Measurements from ENCODE around the gene PDE4D. TPM values are rescaled to one million over a fixed set of nuclear protein-coding genes. Genes with fewer than 3 reads are reported as not detected.
A peak's percentile ranks its signal among the peaks of the same experiment; 100 is the strongest.
"Not testable (repeated sequence)": the region's sequence is repeated elsewhere in the genome, so short reads cannot be mapped to it uniquely, and the experiment has no call there.

Gene PDE4D
- total RNA-seq, 1 experiment from 2014 or later: 4.9 TPM

DNA sequence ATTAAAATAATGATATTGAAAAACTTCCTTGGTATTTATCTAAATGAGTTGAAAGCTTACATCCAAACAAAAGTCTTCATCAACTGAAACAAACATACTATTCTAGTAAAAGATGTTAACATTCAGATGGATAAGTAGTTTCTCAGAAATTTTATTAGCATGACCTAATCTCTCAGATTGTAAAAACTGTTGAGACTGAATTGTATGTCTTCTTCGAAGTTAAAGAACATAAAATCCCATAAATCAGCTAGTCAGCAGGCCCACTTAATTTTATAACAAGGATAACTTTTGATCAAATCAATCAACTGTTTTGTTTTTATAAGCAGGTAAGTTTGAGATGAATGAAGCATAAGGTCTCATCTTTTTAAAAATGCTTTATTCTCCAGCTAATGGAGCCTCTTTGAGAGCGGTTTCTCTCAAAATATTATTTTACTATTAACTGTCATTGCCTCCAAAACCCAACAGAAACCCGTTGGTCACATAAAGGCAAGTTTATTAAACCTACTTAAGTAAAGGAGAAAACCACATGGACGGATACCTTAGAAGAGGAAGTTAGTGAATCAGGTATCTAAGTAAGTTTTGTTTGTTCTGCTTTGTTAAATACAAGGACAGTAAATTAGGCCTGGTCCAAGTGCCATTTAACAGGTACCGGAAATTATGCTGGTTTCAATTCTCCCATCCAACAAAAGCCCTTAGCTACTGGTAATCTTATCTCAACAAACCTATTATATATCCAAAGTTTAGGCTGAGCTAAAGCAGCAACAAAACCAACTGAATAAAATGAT lies 457.0 kb downstream of the PDE4D start:
- DNase-seq (ENCODE audit: low spot score): no peak
- in situ Hi-C loops (cut with HindIII; ENCODE audit: low sequenced_read_pairs): no loop called here

DNA sequence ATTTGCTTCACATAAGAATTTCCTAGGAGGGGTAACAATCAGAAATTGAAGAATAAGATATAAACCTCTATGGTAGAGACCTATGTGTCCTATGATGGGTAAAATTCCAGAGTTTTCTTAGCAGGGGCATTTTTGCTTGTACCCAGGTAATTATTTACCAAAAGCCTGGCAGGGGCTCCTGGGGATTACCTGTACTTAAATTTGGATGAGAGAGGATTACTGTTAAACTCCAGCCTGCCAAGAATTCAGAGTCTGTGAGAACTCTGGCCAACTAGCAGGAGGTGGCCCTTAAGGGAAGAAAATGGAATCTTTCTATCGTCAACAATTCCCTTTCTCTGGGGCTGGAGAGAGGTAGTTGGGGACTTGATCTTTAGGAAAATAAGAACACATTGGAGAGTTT lies 460.4 kb downstream of the PDE4D start:
- DNase-seq (ENCODE audit: low spot score): peak; percentile 6
- in situ Hi-C loops (cut with HindIII; ENCODE audit: low sequenced_read_pairs): no loop called here

DNA sequence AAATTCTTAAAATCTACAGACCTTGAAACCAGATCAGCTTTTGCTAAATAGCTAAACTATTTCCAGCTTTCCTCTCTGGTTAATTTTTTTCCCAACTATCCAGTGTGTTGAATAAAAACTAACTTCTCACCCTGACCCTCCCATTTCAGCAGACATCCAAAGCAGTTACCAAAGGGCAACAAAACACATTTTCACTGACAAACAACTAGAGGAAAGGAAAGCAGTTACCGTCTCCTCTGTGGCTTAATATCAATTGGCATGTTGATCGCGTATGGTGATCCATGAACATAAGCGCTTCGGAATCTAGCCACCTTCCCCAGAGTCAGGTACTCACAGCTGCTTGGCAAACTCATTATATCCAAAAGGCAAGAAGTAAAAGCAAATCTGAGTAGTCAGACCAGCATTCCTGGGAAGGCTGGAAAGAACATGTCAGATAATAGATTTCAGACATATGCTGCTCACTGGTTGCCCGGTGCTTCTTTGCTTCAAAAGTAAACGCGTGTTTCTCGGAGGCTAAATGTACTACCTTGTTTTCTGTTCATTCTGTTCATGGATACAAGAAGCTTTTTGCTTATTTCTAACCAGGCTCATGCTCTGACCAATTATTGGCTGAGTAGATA lies 463.4 kb downstream of the PDE4D start:
- in situ Hi-C loops (cut with HindIII; ENCODE audit: low sequenced_read_pairs): no loop called here

DNA sequence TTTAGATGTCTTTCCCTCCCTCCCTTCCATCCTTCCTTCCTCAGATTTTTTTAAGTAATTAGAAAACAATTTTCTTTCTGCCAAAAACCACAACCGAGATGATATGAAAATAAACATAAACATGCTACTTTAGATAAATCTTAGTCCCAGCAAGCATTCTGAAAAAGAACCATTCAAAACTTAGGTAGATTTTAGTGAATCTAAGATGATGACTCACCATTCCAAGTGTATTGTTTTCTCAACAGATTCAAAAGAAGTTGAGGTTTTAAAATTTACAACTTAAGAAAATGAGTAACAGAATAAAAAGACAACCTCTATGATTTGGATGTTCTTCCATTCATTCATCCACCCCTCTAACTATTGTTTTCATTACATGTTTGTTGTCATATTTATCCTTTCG lies 465.1 kb downstream of the PDE4D start:
- no peak for DNase-seq (ENCODE audit: low spot score)
- in situ Hi-C loops (cut with HindIII; ENCODE audit: low sequenced_read_pairs): no loop called here

More for the DNA sequence above, 463.4 kb downstream of the PDE4D start:
- DNase-seq (ENCODE audit: low spot score): no peak

DNA sequence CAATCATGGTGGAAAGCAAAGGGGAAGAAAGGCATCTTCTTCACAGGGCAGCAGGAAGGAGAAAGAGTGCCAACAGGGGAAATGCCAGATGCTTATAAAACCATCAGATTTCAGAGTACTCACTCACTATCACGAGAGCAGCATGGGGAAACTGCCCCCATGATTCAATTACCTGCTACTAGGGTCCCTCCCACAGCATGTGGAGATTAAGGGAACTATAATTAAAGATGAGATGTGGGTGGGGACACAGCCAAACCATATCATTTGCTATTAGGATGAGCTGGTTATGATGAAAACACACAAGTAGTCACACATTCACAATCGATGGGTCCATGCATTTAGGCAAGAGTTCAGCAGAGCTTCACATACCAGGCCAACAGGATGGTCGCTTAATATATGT lies 469.0 kb downstream of the PDE4D start:
- DNase-seq (ENCODE audit: low spot score): no peak
- in situ Hi-C loops (cut with HindIII; ENCODE audit: low sequenced_read_pairs): no loop called here

DNA sequence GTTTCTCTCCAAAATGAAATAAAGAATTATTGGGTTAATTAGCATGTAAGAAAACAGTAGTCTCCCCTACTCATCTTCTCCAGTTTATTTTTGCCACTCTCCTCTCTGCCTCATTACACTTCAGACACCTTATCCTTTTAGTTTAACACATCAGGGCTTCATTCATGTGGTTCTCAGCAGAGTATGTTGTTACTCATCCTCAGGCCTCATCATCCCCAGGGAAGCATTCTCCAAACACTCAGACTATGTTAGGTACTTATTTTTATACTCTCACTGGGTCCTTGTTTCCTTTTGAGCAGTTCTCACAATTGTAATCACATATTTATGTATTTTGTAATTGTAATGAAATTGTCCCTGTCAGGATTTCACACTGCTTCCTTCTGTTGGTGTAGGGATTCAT lies 470.5 kb downstream of the PDE4D start:
- DNase-seq (ENCODE audit: low spot score): no peak

DNA sequence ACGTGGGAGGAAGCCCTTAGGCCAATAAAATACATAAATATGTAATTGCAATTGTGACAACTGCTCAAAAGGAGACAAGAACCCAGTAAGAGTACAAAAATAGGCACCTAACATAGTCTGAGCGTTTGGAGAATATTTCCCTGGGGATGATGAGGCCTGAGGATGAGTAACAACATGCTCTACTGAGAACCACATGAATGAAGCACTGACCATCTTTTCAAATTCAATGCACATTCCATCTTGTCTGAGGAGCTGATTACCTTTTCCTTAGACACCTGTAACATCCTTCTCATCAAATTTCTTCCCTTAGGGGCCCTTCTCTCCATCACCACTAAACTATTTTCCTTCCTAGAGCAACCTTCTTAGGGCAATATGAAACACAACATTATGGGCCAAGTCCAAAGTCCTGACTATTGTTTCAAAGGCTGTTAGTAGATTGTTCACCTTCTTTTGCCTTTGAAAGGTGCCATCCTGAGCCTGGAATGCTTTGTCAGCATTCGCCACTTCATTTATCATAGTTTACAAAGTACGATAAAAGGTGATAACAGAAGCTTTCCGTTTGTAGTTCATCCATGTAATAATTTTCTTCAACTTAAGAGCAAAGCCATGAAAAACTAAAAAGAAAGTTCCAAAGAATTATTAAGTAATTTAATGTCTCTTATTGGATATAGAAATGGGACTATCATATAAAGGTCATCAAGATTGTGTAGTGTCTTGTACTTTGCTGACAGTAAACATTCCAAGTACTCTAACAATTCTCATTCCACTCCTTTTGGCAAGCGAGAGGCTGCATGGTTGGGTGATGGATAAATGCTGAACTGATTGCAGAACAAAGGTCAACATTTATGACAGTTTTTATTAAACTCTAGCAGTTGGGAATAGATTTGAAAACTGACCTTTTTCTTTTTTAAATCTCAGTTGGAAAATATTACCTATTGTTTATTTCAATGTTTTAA lies 471.3 kb downstream of the PDE4D start:
- DNase-seq (ENCODE audit: low spot score): no peak
- in situ Hi-C loops (cut with HindIII; ENCODE audit: low sequenced_read_pairs): no loop called here

More for the DNA sequence above, 470.5 kb downstream of the PDE4D start:
- in situ Hi-C loops (cut with HindIII; ENCODE audit: low sequenced_read_pairs): no loop called here

DNA sequence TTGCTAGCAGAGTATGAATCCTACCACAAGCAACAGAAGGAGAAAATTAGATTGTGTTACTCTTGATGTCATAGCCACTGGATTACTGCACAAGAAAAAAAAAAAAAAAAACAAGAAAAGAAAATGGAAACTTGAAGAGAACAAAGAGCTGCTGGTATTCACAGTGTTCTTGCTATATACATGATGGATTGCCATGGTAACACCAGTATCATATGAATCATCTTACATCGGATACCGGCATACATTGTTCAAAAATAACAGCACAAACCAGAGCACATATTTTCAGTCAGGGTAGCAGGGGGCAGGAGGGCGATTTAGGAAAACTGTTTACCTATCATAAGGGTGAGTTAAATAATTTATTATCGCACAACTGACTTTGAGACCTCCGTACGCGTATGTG lies 472.9 kb downstream of the PDE4D start:
- in situ Hi-C loops (cut with HindIII; ENCODE audit: low sequenced_read_pairs): no loop called here
- DNase-seq (ENCODE audit: low spot score): no peak

DNA sequence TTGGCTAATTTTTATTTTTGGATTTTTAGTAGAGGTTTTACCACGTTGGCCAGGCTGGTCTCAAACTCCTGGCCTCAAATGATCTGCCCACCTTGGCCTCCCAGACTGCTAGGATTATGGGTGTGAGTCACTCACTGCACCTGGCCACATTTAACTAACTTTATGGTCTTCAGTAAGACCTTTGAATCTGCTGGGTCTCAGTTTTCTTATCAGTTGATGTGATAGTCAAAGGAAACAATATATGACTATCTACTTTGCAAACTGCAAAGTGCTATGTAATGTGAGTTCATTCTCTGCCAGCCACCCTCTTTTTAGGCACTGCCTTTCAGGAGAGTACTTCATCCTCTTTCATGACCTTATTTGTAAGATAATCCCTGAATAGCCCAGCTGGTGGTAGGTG lies 474.7 kb downstream of the PDE4D start:
- in situ Hi-C loops (cut with HindIII; ENCODE audit: low sequenced_read_pairs): no loop called here

DNA sequence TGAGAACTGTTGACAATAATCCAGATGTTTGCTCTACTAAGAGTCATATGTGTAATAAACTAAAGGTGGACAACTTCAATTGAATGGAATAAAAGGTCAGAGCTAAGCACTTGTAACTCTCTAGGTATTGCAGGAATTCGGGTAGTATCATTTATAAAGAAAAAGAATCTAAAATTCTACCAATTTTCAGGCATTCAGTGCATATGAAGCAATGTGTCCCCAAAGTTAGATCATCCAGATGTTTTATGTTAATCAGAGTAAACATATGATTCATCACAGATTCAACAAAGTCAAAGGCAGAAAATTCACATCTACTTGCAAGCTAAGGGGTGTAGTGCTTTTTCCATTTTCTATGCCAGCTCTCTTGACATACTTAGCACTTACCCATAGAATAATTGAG lies 477.1 kb downstream of the PDE4D start:
- in situ Hi-C loops (cut with HindIII; ENCODE audit: low sequenced_read_pairs): no loop called here

More for the DNA sequence above, 474.7 kb downstream of the PDE4D start:
- DNase-seq (ENCODE audit: low spot score): no peak

DNA sequence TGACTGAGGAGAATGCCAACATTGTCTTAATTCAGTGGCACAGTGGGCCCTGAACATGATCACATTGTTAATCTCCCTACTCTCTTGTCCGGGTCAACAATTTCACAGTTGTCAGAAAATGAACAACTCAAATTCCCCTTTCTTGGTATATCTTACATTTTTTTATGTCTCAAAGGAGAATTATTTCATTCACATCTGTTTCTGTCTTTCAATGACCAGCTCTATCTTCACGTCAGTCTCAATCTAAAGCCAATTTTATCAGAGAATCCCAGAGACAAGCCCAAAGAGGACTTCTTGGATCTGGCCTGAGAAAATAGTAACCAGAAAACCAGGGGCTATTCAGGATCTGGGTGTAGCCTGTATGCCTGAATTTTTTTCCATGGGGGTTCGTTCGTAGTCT lies 477.5 kb downstream of the PDE4D start:
- no peak for DNase-seq (ENCODE audit: low spot score)
- in situ Hi-C loops (cut with HindIII; ENCODE audit: low sequenced_read_pairs): no loop called here

More for the DNA sequence above, 477.1 kb downstream of the PDE4D start:
- no peak for DNase-seq (ENCODE audit: low spot score)

DNA sequence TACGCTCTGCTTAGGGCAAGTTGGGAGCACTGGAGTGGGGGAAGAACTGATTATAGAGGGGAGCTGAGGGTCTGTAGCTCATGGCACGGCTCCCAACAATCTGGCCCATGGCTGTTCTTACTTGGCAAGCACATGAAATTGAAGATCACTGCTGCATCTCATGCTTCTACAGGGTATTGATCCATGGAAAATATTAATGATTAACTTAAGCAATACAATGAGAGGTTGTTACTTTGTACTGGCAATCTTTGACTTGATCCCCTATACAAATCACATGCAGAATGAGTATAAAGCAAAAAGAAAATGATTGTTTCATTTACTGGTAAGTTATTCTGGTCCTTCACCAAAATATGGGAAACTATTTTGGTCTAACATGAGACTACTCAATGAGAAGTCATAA lies 481.1 kb downstream of the PDE4D start:
- DNase-seq (ENCODE audit: low spot score): no peak
- in situ Hi-C loops (cut with HindIII; ENCODE audit: low sequenced_read_pairs): no loop called here

DNA sequence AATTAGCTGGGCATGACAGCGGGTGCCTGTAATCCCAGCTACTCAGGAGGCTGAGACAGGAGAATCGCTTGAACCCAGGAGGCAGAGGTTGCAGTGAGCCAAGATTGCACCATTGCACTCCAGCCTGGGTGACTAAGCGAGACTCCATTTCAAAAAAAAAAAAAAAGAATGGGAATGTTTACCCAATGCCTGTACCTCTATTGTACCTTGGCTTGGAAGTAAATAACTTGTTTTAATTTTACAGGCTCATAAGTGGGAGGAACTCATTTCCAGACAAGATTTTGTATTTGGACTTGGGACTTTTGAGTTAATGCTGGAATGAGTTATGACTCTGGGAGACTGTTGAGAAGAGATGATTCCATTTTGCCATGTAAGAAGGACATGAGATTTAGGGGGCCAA lies 484.5 kb downstream of the PDE4D start:
- in situ Hi-C loops (cut with HindIII; ENCODE audit: low sequenced_read_pairs); DNase-seq (ENCODE audit: low spot score): not testable (repeated sequence)

DNA sequence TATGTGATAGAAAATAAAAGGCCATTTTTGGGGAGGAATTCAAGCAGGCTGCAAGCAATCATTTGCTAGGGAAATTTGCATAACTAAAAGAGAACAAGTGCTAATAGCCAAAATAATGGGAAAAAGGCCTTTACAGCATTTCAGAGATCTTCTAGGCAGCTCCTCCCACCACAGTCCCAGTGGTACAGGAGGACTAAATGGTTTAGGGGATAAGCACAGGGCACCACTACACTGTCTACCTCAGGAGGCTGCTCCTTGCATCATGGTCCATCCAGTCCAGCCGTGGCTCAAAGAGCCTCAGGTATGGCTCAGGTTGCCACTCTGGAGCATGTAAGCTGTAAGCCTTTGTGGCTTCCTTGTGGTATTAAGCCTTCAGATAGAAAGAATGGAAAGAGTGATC lies 485.6 kb downstream of the PDE4D start:
- in situ Hi-C loops (cut with HindIII; ENCODE audit: low sequenced_read_pairs): no loop called here
- DNase-seq (ENCODE audit: low spot score): no peak

DNA sequence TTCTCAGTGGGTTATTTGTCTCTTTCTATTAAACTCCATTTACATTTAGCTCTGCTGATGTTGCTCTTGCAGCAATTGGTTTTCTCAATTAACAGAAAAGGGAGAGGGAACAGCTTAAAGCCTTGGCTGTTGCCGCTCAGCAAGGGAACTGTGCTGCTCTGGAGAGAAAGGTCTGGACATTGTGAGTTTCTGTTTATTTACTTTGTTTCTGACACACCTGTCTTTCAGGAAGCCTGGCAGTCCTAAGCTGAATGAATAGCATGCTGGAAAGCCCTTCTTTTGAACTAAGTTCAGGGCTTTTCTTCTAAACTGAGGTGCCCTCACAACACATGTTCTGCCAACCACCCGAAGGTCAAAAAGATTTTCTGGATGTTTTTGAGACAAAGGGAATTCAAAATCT lies 491.9 kb downstream of the PDE4D start:
- no peak for DNase-seq (ENCODE audit: low spot score)

DNA sequence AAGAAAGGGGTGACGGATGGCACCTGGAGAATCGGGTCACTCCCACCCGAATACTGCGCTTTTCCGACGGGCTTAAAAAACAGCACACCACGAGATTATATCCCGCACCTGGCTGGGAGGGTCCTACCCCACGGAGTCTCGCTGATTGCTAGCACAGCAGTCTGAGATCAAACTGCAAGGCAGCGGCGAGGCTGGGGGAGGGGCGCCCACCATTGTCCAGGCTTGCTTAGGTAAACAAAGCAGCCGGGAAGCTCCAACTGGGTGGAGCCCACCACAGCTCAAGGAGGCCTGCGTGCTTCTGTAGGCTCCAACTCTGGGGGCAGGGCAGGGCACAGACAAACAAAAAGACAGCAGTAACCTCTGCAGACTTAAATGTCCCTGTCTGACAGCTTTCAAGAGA lies 498.6 kb downstream of the PDE4D start:
- in situ Hi-C loops (cut with HindIII; ENCODE audit: low sequenced_read_pairs); DNase-seq (ENCODE audit: low spot score): not testable (repeated sequence)

More for the DNA sequence above, 491.9 kb downstream of the PDE4D start:
- in situ Hi-C loops (cut with HindIII; ENCODE audit: low sequenced_read_pairs): no loop called here

DNA sequence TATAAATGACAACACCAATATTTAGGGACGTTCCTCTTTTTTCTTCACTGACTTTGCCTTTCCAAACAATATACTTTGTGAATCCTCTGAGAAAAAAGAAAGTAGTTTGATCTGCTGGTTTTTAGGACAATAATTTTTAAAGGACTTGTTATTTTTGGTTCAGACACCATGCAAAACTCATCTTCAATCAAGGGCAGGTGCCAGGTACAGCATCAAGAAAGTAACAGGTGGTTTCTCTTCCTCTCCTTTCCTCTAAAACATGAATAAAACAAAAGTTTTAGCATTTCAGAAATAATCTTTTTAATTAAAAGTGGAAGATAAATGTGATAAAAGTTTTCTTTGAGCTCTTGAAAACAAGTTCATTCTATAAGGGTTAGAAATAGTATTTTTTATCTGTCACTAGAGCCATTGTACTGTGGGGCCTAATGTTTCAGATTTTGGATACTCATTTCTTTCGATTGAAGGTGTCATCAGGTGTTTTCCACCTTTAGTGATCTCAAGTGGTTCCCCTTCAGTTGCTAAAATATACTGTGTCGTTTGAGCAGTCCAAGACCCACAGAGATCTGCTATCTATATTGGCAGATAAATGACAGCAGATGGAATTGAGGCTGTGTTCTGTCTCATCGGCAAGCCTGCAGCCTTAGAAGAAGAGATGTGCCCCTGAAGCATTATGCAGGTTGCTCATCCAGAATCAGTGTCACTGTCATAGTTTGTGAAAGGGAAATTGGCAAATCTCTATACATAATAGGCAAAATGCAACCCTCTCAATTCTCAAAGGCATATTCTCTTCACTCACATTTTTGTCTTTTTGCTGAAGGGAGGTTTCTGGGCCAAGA lies 499.7 kb downstream of the PDE4D start:
- peak; percentile 20 for DNase-seq (ENCODE audit: low spot score)
- in situ Hi-C loops (cut with HindIII; ENCODE audit: low sequenced_read_pairs): no loop called here

DNA sequence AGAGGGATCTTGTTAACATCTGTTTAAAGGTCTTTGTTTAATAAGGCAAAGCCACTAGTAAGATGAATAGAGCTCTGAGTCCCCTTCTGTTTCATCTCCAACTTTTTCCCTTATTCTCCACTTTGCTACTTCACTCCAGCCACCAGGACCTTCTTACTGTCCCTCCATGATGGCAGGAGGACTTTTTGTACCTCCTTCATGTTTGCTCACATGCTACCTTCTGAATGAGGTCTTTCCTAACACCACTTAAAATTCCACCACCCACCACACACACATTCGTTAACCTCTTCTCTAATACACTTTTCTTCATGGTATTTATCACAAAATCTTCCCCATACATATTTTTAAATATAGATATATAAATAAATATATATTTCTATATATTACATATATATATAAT lies 501.9 kb downstream of the PDE4D start:
- no peak for DNase-seq (ENCODE audit: low spot score)
- in situ Hi-C loops (cut with HindIII; ENCODE audit: low sequenced_read_pairs): no loop called here

DNA sequence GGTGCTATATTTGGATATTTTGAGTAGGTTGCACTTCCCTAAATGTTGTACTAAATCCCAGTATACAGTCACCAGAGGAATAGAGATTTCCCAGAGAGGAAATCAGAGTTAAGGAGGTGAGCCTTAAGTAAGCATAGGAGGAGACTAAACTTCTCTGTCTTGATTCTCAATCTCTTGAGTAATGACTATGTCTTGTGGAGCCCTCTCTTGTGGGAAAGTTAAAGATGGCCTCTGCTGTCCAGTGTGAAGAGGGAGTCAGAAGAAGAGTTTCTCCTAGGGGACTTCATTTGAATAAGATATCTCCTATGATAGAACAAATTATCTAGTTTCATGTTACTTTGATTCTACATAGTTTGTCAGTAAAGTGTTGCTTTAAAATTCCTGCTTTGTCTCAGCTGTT lies 502.5 kb downstream of the PDE4D start:
- in situ Hi-C loops (cut with HindIII; ENCODE audit: low sequenced_read_pairs): no loop called here
- no peak for DNase-seq (ENCODE audit: low spot score)
